Retinal pigment epithelial cell (primary cell): Measurements from ENCODE around the gene RPP14.
"Not testable (repeated sequence)": the region's sequence is repeated elsewhere in the genome, so short reads cannot be mapped to it uniquely, and the experiment has no call there.

Source experiments
- DNase-seq: peaks from one replicate; pipeline ENCODE4 v3.0.0-alpha.2; 2010; ENCODE audit warnings: low read depth
- H3K4me3 ChIP-seq: 2 replicates; pipeline ENCODE4 v1.5.1; 2011; ENCODE audit warnings: mild to moderate bottlenecking, low read length, control low read depth, moderate library complexity
- TF ChIP-seq, protein P1 (sequence below): conservative IDR thresholded peaks from 2 replicates; pipeline ENCODE4 v1.5.1; 2011; ENCODE audit warnings: low read depth, low read length, control low read depth, inconsistent platforms

The RPP14 gene

DNA sequence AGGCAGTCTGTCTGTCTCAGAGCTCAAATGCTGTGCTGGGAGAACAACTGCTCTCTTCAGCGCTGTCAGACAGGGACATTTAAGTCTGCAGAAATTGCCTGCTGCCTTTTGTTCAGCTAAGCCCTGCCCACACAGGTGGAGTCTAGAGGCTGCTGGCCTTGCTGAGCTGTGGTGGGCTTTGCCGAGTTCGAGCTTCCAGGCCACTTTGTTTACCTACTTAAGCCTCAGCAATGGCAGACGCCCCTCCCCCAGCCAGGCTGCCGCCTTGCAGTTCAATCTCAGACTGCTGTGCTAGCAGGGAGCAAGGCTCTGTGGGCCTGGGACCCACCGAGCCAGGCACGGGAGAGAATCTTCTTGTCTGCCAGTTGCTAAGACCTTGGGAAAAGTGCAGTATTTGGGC, 25.0 kb upstream of the RPP14 start:
- H3K4me3 ChIP-seq = no peak overlapping the region
- DNase-seq = no peak
- TF ChIP-seq, protein P1, sequence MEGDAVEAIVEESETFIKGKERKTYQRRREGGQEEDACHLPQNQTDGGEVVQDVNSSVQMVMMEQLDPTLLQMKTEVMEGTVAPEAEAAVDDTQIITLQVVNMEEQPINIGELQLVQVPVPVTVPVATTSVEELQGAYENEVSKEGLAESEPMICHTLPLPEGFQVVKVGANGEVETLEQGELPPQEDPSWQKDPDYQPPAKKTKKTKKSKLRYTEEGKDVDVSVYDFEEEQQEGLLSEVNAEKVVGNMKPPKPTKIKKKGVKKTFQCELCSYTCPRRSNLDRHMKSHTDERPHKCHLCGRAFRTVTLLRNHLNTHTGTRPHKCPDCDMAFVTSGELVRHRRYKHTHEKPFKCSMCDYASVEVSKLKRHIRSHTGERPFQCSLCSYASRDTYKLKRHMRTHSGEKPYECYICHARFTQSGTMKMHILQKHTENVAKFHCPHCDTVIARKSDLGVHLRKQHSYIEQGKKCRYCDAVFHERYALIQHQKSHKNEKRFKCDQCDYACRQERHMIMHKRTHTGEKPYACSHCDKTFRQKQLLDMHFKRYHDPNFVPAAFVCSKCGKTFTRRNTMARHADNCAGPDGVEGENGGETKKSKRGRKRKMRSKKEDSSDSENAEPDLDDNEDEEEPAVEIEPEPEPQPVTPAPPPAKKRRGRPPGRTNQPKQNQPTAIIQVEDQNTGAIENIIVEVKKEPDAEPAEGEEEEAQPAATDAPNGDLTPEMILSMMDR = no peak

DNA sequence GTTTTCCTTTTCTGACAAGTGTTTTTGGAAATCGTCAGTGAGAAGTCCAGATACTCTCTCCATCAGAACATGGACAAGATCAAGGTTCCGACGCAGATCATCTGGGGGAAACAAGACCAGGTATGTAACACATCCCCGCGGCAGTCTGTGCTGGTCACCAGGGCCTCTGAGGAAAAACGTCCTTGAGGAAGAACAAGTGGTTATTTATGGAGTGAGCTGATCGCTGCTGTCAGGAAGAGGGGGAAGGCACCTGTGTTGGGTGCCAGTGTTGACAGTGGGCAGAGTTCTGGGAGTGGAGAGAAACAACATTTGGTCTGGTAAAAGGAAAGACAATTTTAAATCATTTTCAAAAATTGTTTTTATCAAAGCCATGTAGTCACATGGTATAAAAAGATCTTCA, 20.7 kb upstream of the RPP14 start:
- no peak overlapping the region for H3K4me3 ChIP-seq
- TF ChIP-seq, protein P1 = no peak
- no peak for DNase-seq

DNA sequence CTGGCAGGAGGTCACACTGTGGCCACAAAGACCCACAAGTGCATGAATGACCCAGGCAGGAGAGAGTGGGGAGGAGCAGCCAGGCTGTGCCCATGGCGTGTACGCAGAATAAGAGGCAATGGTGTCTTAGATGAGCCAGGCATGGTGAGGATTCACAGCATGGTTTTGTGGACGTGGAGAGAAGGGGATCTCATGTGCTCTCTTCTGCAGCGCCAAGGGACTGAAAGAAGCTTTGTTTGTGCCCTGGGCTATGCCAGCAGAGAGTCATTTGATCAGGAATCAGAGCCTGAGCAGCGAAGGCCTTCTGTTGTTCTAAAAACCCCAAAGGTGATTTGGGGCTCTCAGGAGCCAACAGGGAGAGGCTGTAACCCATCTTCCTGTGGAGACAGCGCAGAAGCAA, 18.7 kb upstream of the RPP14 start:
- H3K4me3 ChIP-seq = no peak overlapping the region
- DNase-seq = no peak
- TF ChIP-seq, protein P1 = no peak

DNA sequence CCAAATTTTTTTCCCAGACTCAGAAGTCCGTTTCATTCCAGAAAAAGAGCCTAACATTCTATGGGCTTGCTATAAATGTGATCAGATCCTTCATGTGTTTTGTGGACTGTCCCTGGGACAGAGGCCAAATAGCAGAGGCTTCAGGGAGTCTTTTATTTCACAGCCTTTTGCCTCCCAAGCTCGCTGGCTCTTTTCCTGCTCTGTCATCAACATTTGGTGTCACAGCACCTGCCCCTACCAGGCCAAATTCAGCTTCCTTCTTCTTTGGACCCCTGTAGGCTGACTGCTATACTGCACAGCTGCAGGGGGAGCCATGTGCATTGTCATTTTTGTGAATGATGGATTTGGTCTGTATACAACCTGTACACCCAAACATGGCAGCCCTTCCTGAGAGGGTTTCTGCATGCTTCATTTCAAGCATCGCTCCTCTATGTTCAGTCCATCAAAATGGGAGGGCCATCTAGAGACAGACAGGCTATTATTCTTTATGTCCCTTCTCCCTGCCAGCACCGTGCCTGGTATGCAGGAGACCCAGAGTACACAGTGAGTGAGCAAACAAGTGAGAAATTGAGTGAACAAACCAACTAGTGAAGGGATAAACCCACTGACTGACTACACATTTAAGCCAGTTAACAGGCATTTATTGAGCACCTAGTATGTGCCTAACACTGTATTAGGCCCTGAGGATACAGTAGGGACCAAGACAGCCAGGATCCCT, 17.9 kb upstream of the RPP14 start:
- DNase-seq = no peak
- no peak overlapping the region for H3K4me3 ChIP-seq
- TF ChIP-seq, protein P1 = peak; percentile 11

DNA sequence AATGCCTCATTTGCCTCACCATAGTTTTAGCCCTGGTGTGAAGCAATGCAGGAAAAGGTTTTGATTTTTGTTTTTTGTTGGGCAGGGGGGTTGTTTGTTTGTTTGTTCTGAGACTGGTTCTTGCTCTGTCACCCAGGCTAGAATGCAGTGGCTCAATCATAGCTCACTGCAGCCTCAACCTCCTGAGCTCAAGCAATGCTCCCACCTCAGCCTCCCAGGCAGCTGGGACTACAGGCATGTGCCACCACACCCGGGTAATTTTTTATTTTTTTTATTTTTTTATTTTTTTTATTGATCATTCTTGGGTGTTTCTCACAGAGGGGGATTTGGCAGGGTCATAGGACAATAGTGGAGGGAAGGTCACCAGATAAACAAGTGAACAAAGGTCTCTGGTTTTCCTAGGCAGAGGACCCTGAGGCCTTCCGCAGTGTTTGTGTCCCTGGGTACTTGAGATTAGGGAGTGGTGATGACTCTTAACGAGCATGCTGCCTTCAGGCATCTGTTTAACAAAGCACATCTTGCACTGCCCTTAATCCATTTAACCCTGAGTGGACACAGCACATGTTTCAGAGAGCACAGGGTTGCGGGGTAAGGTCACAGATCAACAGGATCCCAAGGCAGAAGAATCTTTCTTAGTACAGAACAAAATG, 17.0 kb upstream of the RPP14 start:
- DNase-seq, H3K4me3 ChIP-seq: not testable (repeated sequence)

DNA sequence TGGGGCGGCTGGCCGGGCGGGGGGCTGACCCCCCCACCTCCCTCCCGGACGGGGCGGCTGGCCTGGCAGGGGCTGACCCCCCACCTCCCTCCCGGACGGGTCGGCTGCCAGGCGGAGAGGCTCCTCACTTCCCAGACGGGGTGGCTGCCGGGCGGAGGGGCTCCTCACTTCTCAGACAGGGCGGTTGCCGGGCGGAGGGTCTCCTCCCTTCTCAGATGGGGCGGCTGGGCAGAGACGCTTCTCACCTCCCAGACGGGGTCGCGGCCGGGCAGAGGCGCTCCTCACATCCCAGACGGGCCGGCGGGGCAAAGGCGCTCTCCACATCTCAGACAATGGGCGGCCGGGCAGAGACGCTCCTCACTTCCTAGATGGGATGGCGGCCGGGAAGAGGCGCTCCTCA, 15.6 kb upstream of the RPP14 start:
- H3K4me3 ChIP-seq, DNase-seq: not testable (repeated sequence)

DNA sequence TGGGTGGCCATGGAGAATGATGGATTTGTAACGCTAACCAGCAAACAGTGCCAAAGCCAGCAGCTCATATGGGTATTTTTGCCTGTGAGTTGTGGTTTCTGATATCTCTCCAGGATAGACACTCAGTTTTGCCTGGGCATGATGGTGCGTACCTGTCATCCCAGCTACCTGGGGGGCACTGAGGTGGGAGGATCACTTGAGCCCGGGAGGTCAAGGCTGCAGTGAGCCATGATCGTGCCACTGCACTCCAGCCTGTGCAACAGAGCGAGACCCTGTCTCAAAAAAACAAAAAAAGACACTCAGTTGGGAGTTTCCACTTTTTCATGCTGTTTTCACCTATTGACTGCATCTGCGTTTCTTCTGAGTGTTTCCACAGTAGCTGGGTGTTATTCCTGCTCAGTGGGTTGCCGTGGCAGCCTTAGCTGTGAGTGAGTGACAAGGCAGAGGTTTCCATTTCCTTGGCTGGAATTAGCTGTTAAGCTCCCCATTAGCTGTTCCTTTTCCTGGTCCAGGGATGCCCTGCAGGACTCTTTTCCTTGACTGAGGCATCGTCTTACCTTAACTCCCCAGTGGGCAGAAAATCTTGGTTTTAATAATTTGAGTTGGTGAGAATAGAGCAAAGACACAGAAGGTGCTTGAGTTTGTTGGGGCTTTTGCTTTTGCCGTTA, 14.2 kb upstream of the RPP14 start:
- H3K4me3 ChIP-seq = no peak overlapping the region
- no peak for DNase-seq
- TF ChIP-seq, protein P1 = no peak

DNA sequence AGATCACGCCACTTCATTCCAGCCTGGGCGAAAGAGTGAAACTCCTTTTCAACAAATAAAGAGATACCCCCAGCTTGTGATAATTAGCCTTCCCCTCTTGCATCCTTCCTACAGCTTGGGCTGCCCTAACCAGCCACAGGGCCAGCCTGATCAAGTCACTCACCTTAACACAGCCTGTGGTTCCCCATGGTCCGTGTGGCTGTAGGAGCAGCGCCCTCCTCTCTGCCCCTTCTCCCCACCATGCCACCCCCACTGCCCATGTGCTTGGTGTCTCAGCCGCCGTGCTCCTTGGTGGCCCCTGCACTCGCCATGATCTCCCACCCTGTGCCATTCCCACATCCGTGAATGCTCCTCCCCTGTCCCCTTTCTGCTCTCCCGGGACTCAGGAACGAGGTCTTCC, 13.2 kb upstream of the RPP14 start:
- no peak overlapping the region for H3K4me3 ChIP-seq
- DNase-seq = no peak
- TF ChIP-seq, protein P1 = no peak
